ENCODE results near the gene CD22. TPM values are rescaled to one million over a fixed set of nuclear protein-coding genes. Genes with fewer than 3 reads are reported as not detected.

CD22 gene
- total and polyA plus RNA-seq, 10 of the 15 experiments (the other 5 are each of a cell fraction or from before 2014, with no cell fraction given), result 23.0 to 344 (median 181) TPM

DNA sequence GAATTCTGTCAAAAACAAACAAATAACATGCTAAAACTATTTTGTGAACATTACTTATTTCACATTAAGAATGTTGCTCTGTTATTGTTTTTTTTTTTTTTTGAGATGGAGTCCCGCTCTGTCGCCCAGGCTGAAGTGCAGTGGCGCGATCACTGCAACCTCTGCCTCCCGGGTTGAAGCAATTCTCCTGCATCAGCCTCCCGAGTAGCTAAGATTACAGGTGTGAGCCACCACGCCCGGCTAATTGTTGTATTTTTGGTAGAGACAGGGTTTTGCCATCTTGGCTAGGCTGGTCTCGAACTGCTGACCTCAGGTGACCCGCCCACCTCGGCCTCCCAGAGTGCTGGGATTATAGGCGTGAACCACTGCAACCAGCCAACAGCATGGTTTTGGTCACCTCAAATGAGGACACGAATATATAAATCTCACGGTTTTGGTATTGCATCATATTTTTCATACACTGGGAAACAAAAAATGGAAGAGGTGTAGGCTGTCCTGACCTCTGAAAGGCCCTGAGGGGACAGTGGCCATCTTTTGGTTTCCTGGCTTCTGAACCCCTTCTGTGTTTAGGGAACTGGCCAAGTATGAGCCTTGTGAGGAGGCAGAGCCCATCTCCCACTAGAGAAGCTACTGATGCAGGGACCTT, 67.4 kb downstream of the CD22 start:
- H3K4me1 ChIP-seq (ENCODE audit: control insufficient read depth, insufficient read depth, low read length), result peaks cover 6% of the 10 kb centered on the region
- no peak for ATAC-seq
- no TSS peak for BruUV-seq (replicated peaks)
- H2AFZ ChIP-seq (ENCODE audit: control insufficient read depth, low read depth, low read length), result no peak overlapping the region
- no peak overlapping the region for H3K4me2 ChIP-seq (ENCODE audit: control insufficient read depth, insufficient read depth)
- intact Hi-C loops (cut with micrococcal nuclease; ENCODE audit: unreplicated experiment) (no loop called here), in situ Hi-C loops (cut with MboI) (no loop called here)
- ChIA-PET SMC1A (ENCODE audit: uncharacterized antibody, unreplicated experiment) (interaction anchor here (0.6 to 10.8 kb wide), 5 partner anchors 9 to 89 kb away, joined by 3 to 110 read pairs (median 4); no protein-coding TSS in a partner anchor), CTCF (interaction anchor here (1.2 to 1.3 kb wide), 2 partner anchors 18 to 43 kb away, joined by 3 to 4 read pairs; no protein-coding TSS in a partner anchor), POLR2A (no interaction called here), RAD21 (ENCODE audit: unreplicated experiment) (interaction anchor here (0.7 kb wide), 1 partner anchor 72 kb away, joined by 3 read pairs; no protein-coding TSS in a partner anchor)
- no peak overlapping the region for H3K4me3 ChIP-seq
- H3K36me3 ChIP-seq (ENCODE audit: control insufficient read depth in 2 of 2, insufficient read depth in 2 of 2, low read length in 1 of 2), result no peaks in the 10 kb centered on the region
- no peak overlapping the region for H3K27ac ChIP-seq (ENCODE audit: control insufficient read depth, insufficient read depth)
- H3K79me2 ChIP-seq (ENCODE audit: control insufficient read depth, insufficient read depth, low read length), result no peaks in the 10 kb centered on the region
- no peak for TF ChIP-seq EED (IDR thresholded peaks at IDR 0.05; ENCODE audit: low read depth)
- TF ChIP-seq CEBPB (IDR thresholded peaks at IDR 0.05; ENCODE audit: borderline replicate concordance in 1 of 2, low read depth in 2 of 2, low read length in 2 of 2), result peak in 1 of 2 experiments; percentile 21; a peak in 1 of 4 replicates
- FAIRE-seq, result no peak
- H3K27me3 ChIP-seq (replicated peaks in 1 of 2; ENCODE audit: control insufficient read depth in 2 of 2, insufficient read depth in 2 of 2, low read length in 1 of 2), result no peaks in the 10 kb centered on the region
- H3K9me3 ChIP-seq (replicated peaks; ENCODE audit: control insufficient read depth, insufficient read depth, low read length), result no peaks in the 10 kb centered on the region
- DNase-seq (ENCODE audit: low read depth, low spot score), result no peak
- no peak overlapping the region for H3K9ac ChIP-seq (ENCODE audit: control insufficient read depth, insufficient read depth, low read length)
- 75% methylated on average over 14 of the region's 14 CpGs for WGBS (ENCODE audit: insufficient coverage, insufficient replicate concordance, low lambda C conversion rate, missing lambda C conversion rate)
- no peaks in the 10 kb centered on the region for H4K20me1 ChIP-seq (ENCODE audit: control insufficient read depth, insufficient read depth)

Small RNA genes lying within 50 kb of the gene (microRNA-seq; reads per million reads assigned to microRNA genes)
- gene MIR5196, result 6.6 reads per million, percentile 35 among the genes with 10 or more reads in this experiment

Other genes with a start within 250 kb of the CD22 start
Only the 7 nearest of the 20 such genes appear.
- 36.9 and 48.1 TPM in 2 replicates for gene LSR, start 80.2 kb upstream of the CD22 start, total RNA-seq (2014; rRNA removed)
- 7.5 and 14.4 TPM in 2 replicates for gene LSR, start 80.2 kb upstream of the CD22 start, total RNA-seq (2014; rRNA removed; fragmentation: Illumina TruSeq; extraction: Trizol)
- 44.1 and 48.8 TPM in 2 replicates for gene LSR, start 80.2 kb upstream of the CD22 start, total RNA-seq (2021)
- 6.1 and 24.3 TPM in 2 replicates for gene LSR, start 80.2 kb upstream of the CD22 start, polyA plus RNA-seq (2011; rRNA removed)
- gene LSR, start 80.2 kb upstream of the CD22 start, polyA plus RNA-seq (2014; fragmentation: Illumina TruSeq; extraction: Trizol), result 3.3 and 12.4 TPM in 2 replicates
- gene LSR, start 80.2 kb upstream of the CD22 start, polyA plus RNA-seq (2014; fragmentation: Nextera tagmentation; extraction: Ambion mirVana), result under 1 TPM; 0.26 to 0.84 TPM
- 28.3 and 37.6 TPM in 2 replicates for gene LSR, start 80.2 kb upstream of the CD22 start, polyA plus RNA-seq (2014; rRNA removed)
- gene LSR, start 80.2 kb upstream of the CD22 start, polyA plus RNA-seq (2016; fragmentation: Nextera tagmentation; extraction: Ambion mirVana), result 10 to 100 TPM; 35.7 to 53.9 TPM
- gene USF2, start 60.2 kb upstream of the CD22 start, total RNA-seq (2014; rRNA removed), result 80.2 and 94.2 TPM in 2 replicates
- 49.2 and 62.2 TPM in 2 replicates for gene USF2, start 60.2 kb upstream of the CD22 start, total RNA-seq (2014; rRNA removed; fragmentation: Illumina TruSeq; extraction: Trizol)
- gene USF2, start 60.2 kb upstream of the CD22 start, total RNA-seq (2021), result 131 and 143 TPM in 2 replicates
- gene USF2, start 60.2 kb upstream of the CD22 start, polyA plus RNA-seq (2011; rRNA removed), result 108 and 157 TPM in 2 replicates
- gene USF2, start 60.2 kb upstream of the CD22 start, polyA plus RNA-seq (2014; fragmentation: Illumina TruSeq; extraction: Trizol), result 47.1 and 68.9 TPM in 2 replicates
- 1 to 10 TPM in 1 of 2 experiments, under 1 TPM in 1; 0.56 to 2.1 TPM for gene USF2, start 60.2 kb upstream of the CD22 start, polyA plus RNA-seq (2014; fragmentation: Nextera tagmentation; extraction: Ambion mirVana)
- 131 and 157 TPM in 2 replicates for gene USF2, start 60.2 kb upstream of the CD22 start, polyA plus RNA-seq (2014; rRNA removed)
- gene USF2, start 60.2 kb upstream of the CD22 start, polyA plus RNA-seq (2016; fragmentation: Nextera tagmentation; extraction: Ambion mirVana), result 10 to 100 TPM; 13.4 to 13.6 TPM
- gene HAMP, start 46.7 kb upstream of the CD22 start, total RNA-seq (2014; rRNA removed), result 0.45 TPM in 1 of 2 replicates, not detected in the other
- 0.36 TPM in 1 of 2 replicates, not detected in the other for gene HAMP, start 46.7 kb upstream of the CD22 start, total RNA-seq (2014; rRNA removed; fragmentation: Illumina TruSeq; extraction: Trizol)
- gene HAMP, start 46.7 kb upstream of the CD22 start, total RNA-seq (2021), result not detected in 2 replicates
- 0.03 TPM in 1 of 2 replicates, not detected in the other for gene HAMP, start 46.7 kb upstream of the CD22 start, polyA plus RNA-seq (2011; rRNA removed)
- 0.10 TPM in 1 of 2 replicates, not detected in the other for gene HAMP, start 46.7 kb upstream of the CD22 start, polyA plus RNA-seq (2014; fragmentation: Illumina TruSeq; extraction: Trizol)
- gene HAMP, start 46.7 kb upstream of the CD22 start, polyA plus RNA-seq (2014; fragmentation: Nextera tagmentation; extraction: Ambion mirVana), result under 1 TPM; 0.58 to 0.71 TPM
- gene HAMP, start 46.7 kb upstream of the CD22 start, polyA plus RNA-seq (2014; rRNA removed), result 0.53 TPM in 1 of 2 replicates, not detected in the other
- gene HAMP, start 46.7 kb upstream of the CD22 start, polyA plus RNA-seq (2016; fragmentation: Nextera tagmentation; extraction: Ambion mirVana), result under 1 TPM; 0.23 to 0.63 TPM
- gene MAG, start 37.0 kb upstream of the CD22 start, total RNA-seq (2014; rRNA removed), result 0.11 and 0.17 TPM in 2 replicates
- gene MAG, start 37.0 kb upstream of the CD22 start, total RNA-seq (2014; rRNA removed; fragmentation: Illumina TruSeq; extraction: Trizol), result 0.05 and 0.09 TPM in 2 replicates
- gene MAG, start 37.0 kb upstream of the CD22 start, total RNA-seq (2021), result 0.27 and 0.56 TPM in 2 replicates
- gene MAG, start 37.0 kb upstream of the CD22 start, polyA plus RNA-seq (2011; rRNA removed), result 0.03 and 0.23 TPM in 2 replicates
- gene MAG, start 37.0 kb upstream of the CD22 start, polyA plus RNA-seq (2014; fragmentation: Illumina TruSeq; extraction: Trizol), result 0.06 TPM in 2 replicates
- gene MAG, start 37.0 kb upstream of the CD22 start, polyA plus RNA-seq (2014; fragmentation: Nextera tagmentation; extraction: Ambion mirVana), result not detected
- gene MAG, start 37.0 kb upstream of the CD22 start, polyA plus RNA-seq (2014; rRNA removed), result 0.63 and 0.82 TPM in 2 replicates
- under 1 TPM; 0.16 to 0.23 TPM for gene MAG, start 37.0 kb upstream of the CD22 start, polyA plus RNA-seq (2016; fragmentation: Nextera tagmentation; extraction: Ambion mirVana)
- 0.27 and 0.28 TPM in 2 replicates for gene FFAR1, start 18.7 kb downstream of the CD22 start, total RNA-seq (2014; rRNA removed)
- gene FFAR1, start 18.7 kb downstream of the CD22 start, total RNA-seq (2014; rRNA removed; fragmentation: Illumina TruSeq; extraction: Trizol), result 0.13 TPM in 1 of 2 replicates, not detected in the other
- gene FFAR1, start 18.7 kb downstream of the CD22 start, total RNA-seq (2021), result 0.43 and 0.62 TPM in 2 replicates
- 0.13 and 0.15 TPM in 2 replicates for gene FFAR1, start 18.7 kb downstream of the CD22 start, polyA plus RNA-seq (2011; rRNA removed)
- 0.10 TPM in 1 of 2 replicates, not detected in the other for gene FFAR1, start 18.7 kb downstream of the CD22 start, polyA plus RNA-seq (2014; fragmentation: Illumina TruSeq; extraction: Trizol)
- under 1 TPM; 0.05 to 0.07 TPM for gene FFAR1, start 18.7 kb downstream of the CD22 start, polyA plus RNA-seq (2014; fragmentation: Nextera tagmentation; extraction: Ambion mirVana)
- gene FFAR1, start 18.7 kb downstream of the CD22 start, polyA plus RNA-seq (2014; rRNA removed), result 0.32 and 0.51 TPM in 2 replicates
- not detected for gene FFAR1, start 18.7 kb downstream of the CD22 start, polyA plus RNA-seq (2016; fragmentation: Nextera tagmentation; extraction: Ambion mirVana)
- gene FFAR3, start 29.3 kb downstream of the CD22 start, total RNA-seq (2014; rRNA removed), result not detected in 2 replicates
- gene FFAR3, start 29.3 kb downstream of the CD22 start, total RNA-seq (2014; rRNA removed; fragmentation: Illumina TruSeq; extraction: Trizol), result not detected in 2 replicates
- gene FFAR3, start 29.3 kb downstream of the CD22 start, total RNA-seq (2021), result 0.18 TPM in 1 of 2 replicates, not detected in the other
- gene FFAR3, start 29.3 kb downstream of the CD22 start, polyA plus RNA-seq (2011; rRNA removed), result not detected in 2 replicates
- 0.15 TPM in 1 of 2 replicates, not detected in the other for gene FFAR3, start 29.3 kb downstream of the CD22 start, polyA plus RNA-seq (2014; fragmentation: Illumina TruSeq; extraction: Trizol)
- gene FFAR3, start 29.3 kb downstream of the CD22 start, polyA plus RNA-seq (2014; fragmentation: Nextera tagmentation; extraction: Ambion mirVana), result not detected
- gene FFAR3, start 29.3 kb downstream of the CD22 start, polyA plus RNA-seq (2014; rRNA removed), result not detected in 2 replicates
- not detected for gene FFAR3, start 29.3 kb downstream of the CD22 start, polyA plus RNA-seq (2016; fragmentation: Nextera tagmentation; extraction: Ambion mirVana)
- gene GPR42, start 41.9 kb downstream of the CD22 start, total RNA-seq (2014; rRNA removed), result not detected in 2 replicates
- gene GPR42, start 41.9 kb downstream of the CD22 start, total RNA-seq (2014; rRNA removed; fragmentation: Illumina TruSeq; extraction: Trizol), result not detected in 2 replicates
- gene GPR42, start 41.9 kb downstream of the CD22 start, total RNA-seq (2021), result 0.13 TPM in 1 of 2 replicates, not detected in the other
- not detected in 2 replicates for gene GPR42, start 41.9 kb downstream of the CD22 start, polyA plus RNA-seq (2011; rRNA removed)
- not detected in 2 replicates for gene GPR42, start 41.9 kb downstream of the CD22 start, polyA plus RNA-seq (2014; fragmentation: Illumina TruSeq; extraction: Trizol)
- not detected for gene GPR42, start 41.9 kb downstream of the CD22 start, polyA plus RNA-seq (2014; fragmentation: Nextera tagmentation; extraction: Ambion mirVana)
- gene GPR42, start 41.9 kb downstream of the CD22 start, polyA plus RNA-seq (2014; rRNA removed), result not detected in 2 replicates
- not detected for gene GPR42, start 41.9 kb downstream of the CD22 start, polyA plus RNA-seq (2016; fragmentation: Nextera tagmentation; extraction: Ambion mirVana)